Uterus (tissue), 4 donors: Measurements from ENCODE around the gene PTPRD. TPM values are rescaled to one million over a fixed set of nuclear protein-coding genes. Genes with fewer than 3 reads are reported as not detected.

Source experiments
- DNase-seq, 2 donors: peaks; one replicate each; pipeline ENCODE4 v3.0.0-alpha.2; 2019 to 2020
- H3K27ac ChIP-seq, 2 donors: fragments of 200-600 bp; sonication (generic); 1 replicate in 1 of 2; 2 replicates in 1 of 2; pipeline ENCODE4 v1.5.1; 2016 to 2018
- H3K27me3 ChIP-seq, 2 donors: fragments of 200-600 bp; sonication (generic); one replicate each; pipeline ENCODE4 v1.5.1; 2018 to 2019; ENCODE audit warnings: control low read depth in 1 of 2
- H3K36me3 ChIP-seq, 2 donors: fragments of 200-600 bp; sonication (generic); one replicate each; pipeline ENCODE4 v1.5.1; 2019; ENCODE audit warnings: control low read depth in 1 of 2
- H3K4me1 ChIP-seq, 2 donors: fragments of 200-600 bp; sonication (generic); one replicate each; pipeline ENCODE4 v1.5.1; 2018 to 2019; ENCODE audit warnings: control low read depth in 1 of 2
- H3K4me3 ChIP-seq, 2 donors: fragments of 200-600 bp; sonication (generic); 1 replicate in 1 of 2; 2 replicates in 1 of 2; pipeline ENCODE4 v1.5.1; 2018 to 2019; ENCODE audit warnings: mild to moderate bottlenecking in 1 of 2
- H3K9me3 ChIP-seq, 2 donors: fragments of 200-600 bp; sonication (generic); one replicate each; pipeline ENCODE4 v1.5.1; 2019; ENCODE audit warnings: control low read depth in 1 of 2
- CTCF ChIP-seq, 4 experiments: fragments of 200-600 bp in 2 of 4; fragments of 450-650 bp in 2 of 4; sonication (generic) in 2 of 4; IDR thresholded peaks; one replicate each; pipeline ENCODE4 v1.5.1; 2016 to 2019; ENCODE audit warnings: antibody characterized with exemption in 4 of 4, mild to moderate bottlenecking in 2 of 4, moderate library complexity in 1 of 4
- POLR2A ChIP-seq, 2 donors: fragments of 450-650 bp; IDR thresholded peaks; one replicate each; pipeline ENCODE4 v1.6.1; 2016; ENCODE audit warnings: antibody characterized with exemption in 2 of 2, mild to moderate bottlenecking in 1 of 2, moderate library complexity in 1 of 2
- intact Hi-C: fragments of 100-400 bp; cut with DNase I; formaldehyde crosslinking; loops from one replicate; pipeline ENCODE4 v1.15.1; 2023; ENCODE audit warnings: low total_unique reads
- total RNA-seq, 4 donors: library from RNA; depleted of rRNA in 3 of 4; stranded (reverse); fragments of >200 nt in 3 of 4; gene quantifications; one replicate each; pipeline versions ENCODE4 v1.1.0 to v1.2.4, GENCODE V29; 2014 to 2023
- donor health status: DM: yes; HTN: yes; CAD: no.

PTPRD gene
- total RNA-seq, 4 donors from 2014 or later: 1.2 to 136 (median 26.4) TPM

- H3K4me3 ChIP-seq: no peak overlapping the region
- no peaks in the 10 kb centered on the region for H3K36me3 ChIP-seq
- H3K27me3 ChIP-seq: no peaks in the 10 kb centered on the region
- no peaks in the 10 kb centered on the region for H3K4me1 ChIP-seq
- no peak overlapping the region for H3K27ac ChIP-seq
- DNase-seq: no peak
- H3K9me3 ChIP-seq: no peaks in the 10 kb centered on the region
- TF ChIP-seq POLR2A (IDR thresholded peaks at IDR 0.05) (no peak), CTCF (IDR thresholded peaks at IDR 0.05) (no peak)
- intact Hi-C loops: no loop called here
These were observed 2126.7 kb downstream of the PTPRD start for GRCh38 chr9:8486095-8486494.

DNA sequence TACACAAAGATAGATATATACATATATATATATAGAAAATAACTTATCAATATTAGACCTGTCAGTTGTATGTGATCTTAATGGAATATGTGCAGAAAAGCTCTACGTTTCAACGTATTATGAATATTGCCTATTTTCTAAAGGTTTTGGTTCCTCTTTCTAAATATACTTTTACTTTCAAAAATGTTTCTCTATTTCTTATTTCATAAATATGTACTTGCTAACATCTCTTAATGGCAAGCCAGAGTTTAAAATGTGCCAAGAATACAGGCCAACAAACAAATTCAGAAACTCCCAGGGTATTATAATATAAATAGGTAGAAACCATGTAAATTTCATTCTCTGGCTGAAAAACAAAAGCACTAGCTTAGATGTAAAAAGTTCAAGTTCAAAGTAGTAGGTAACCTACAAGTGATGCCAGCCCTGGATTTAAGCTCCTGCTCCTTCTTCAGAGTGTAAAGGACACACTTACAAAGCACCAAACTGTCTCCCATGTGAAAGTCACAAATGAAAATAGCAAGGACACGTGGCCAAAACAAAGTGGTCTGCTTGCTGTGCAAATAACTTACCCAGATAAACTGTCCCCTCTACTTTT, 2128.1 kb downstream of the PTPRD start:
- Histone ChIP-seq H3K9me3 (no peaks in the 10 kb centered on the region), H3K36me3 (no peaks in the 10 kb centered on the region), H3K4me1 (no peaks in the 10 kb centered on the region), H3K4me3 (no peak overlapping the region), H3K27me3 (no peaks in the 10 kb centered on the region), H3K27ac (no peak overlapping the region)
- DNase-seq: no peak
- TF ChIP-seq POLR2A (IDR thresholded peaks at IDR 0.05): no peak
- TF ChIP-seq CTCF (IDR thresholded peaks at IDR 0.05): no peak
- intact Hi-C loops: no loop called here

- TF ChIP-seq CTCF (IDR thresholded peaks at IDR 0.05) (no peak), POLR2A (IDR thresholded peaks at IDR 0.05) (no peak)
- H3K4me3 ChIP-seq: no peak overlapping the region
- no peaks in the 10 kb centered on the region for H3K4me1 ChIP-seq
- H3K27ac ChIP-seq: no peak overlapping the region
- intact Hi-C loops: no loop called here
- no peaks in the 10 kb centered on the region for H3K36me3 ChIP-seq
- no peaks in the 10 kb centered on the region for H3K9me3 ChIP-seq
- H3K27me3 ChIP-seq: no peaks in the 10 kb centered on the region
- DNase-seq: no peak
These were observed 2135.4 kb downstream of the PTPRD start for GRCh38 chr9:8477450-8477849.

DNA sequence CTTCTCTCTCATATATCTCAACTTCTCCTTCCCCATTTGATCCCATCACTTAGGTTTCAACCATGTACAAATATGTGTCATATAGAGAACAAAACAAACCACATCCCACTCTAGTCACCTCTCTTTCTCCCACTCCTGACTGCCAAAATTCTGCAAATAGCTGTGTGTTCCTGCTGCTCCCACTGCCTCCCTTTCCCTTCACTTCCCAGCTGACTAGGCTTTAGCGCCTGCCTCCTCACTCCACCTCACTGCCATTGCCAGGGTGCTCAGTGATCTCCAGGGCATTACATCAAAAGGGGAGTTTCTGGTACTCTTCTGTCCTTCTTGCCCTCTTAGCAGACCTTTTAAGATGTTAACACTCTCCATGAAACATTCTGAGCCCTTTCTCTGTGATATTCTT, 2137.9 kb downstream of the PTPRD start:
- no peaks in the 10 kb centered on the region for H3K9me3 ChIP-seq
- no peak overlapping the region for H3K27ac ChIP-seq
- intact Hi-C loops: no loop called here
- no peak overlapping the region for H3K4me3 ChIP-seq
- H3K36me3 ChIP-seq: no peaks in the 10 kb centered on the region
- H3K27me3 ChIP-seq: no peaks in the 10 kb centered on the region
- no peak for DNase-seq
- H3K4me1 ChIP-seq: no peaks in the 10 kb centered on the region
- no peak for TF ChIP-seq CTCF (IDR thresholded peaks at IDR 0.05)
- TF ChIP-seq POLR2A (IDR thresholded peaks at IDR 0.05): no peak

- no peak for TF ChIP-seq CTCF (IDR thresholded peaks at IDR 0.05)
- no peak for TF ChIP-seq POLR2A (IDR thresholded peaks at IDR 0.05)
- no peak overlapping the region for H3K4me3 ChIP-seq
- no peak overlapping the region for H3K27ac ChIP-seq
- no peak for DNase-seq
- H3K27me3 ChIP-seq: no peaks in the 10 kb centered on the region
- no peaks in the 10 kb centered on the region for H3K9me3 ChIP-seq
- H3K4me1 ChIP-seq: no peaks in the 10 kb centered on the region
- no peaks in the 10 kb centered on the region for H3K36me3 ChIP-seq
- intact Hi-C loops: no loop called here
These were observed 2139.4 kb downstream of the PTPRD start for GRCh38 chr9:8473244-8474020.
